GM18526 (cell line): ENCODE data around the gene CHRND.

ENCODE experiments used
- POLR2A ChIP-seq: IDR thresholded peaks from 3 replicates; pipeline ENCODE4 v1.6.1; 2011; ENCODE audit not compliant: insufficient read length; ENCODE audit errors: extremely low read depth

CHRND gene

GRCh38 chr2:232512602-232513001 is 13.4 kb upstream of the CHRND start:
- TF ChIP-seq POLR2A: no peak

GRCh38 chr2:232513353-232513752 is 12.6 kb upstream of the CHRND start:
- TF ChIP-seq POLR2A: no peak

- no peak for TF ChIP-seq POLR2A
These were observed 10.3 kb upstream of the CHRND start for GRCh38 chr2:232515639-232516038.

- no peak for TF ChIP-seq POLR2A
These were observed 9.4 kb upstream of the CHRND start for GRCh38 chr2:232516551-232516950.

GRCh38 chr2:232518844-232519243 is 7.1 kb upstream of the CHRND start:
- TF ChIP-seq POLR2A: no peak

- no peak for TF ChIP-seq POLR2A
These were observed 6.2 kb upstream of the CHRND start, which contains the start of gene PRSS56 for GRCh38 chr2:232519581-232520438. PRSS56 (plus strand) TSS chr2:232520388; CDS start chr2:232520599, 211 bp downstream.

- TF ChIP-seq POLR2A: no peak
These were observed 5.5 kb upstream of the CHRND start for GRCh38 chr2:232520489-232520888.

- TF ChIP-seq POLR2A: no peak
These were observed 4.9 kb upstream of the CHRND start for GRCh38 chr2:232521098-232521497.

- no peak for TF ChIP-seq POLR2A
These were observed 3.9 kb upstream of the CHRND start for GRCh38 chr2:232521959-232522622.

- TF ChIP-seq POLR2A: no peak
These were observed 3.1 kb upstream of the CHRND start for GRCh38 chr2:232522623-232523401.

- TF ChIP-seq POLR2A: no peak
These were observed 2.6 kb upstream of the CHRND start for GRCh38 chr2:232523402-232523681.

- TF ChIP-seq POLR2A: no peak
These were observed 2.0 kb upstream of the CHRND start for GRCh38 chr2:232523682-232524597.

- no peak for TF ChIP-seq POLR2A
These were observed 1.2 kb upstream of the CHRND start for GRCh38 chr2:232524771-232525170.

GRCh38 chr2:232525199-232525598 is 761 bp upstream of the CHRND start:
- no peak for TF ChIP-seq POLR2A
